HG03060 (cell line): ENCODE measurements around the gene CDC25B.
"Not testable (repeated sequence)": the region's sequence is repeated elsewhere in the genome, so short reads cannot be mapped to it uniquely, and the experiment has no call there.

Experiments
- ATAC-seq: cut with Tn5 transposase; IDR thresholded peaks from one replicate; pipeline ENCODE4 v1.9.1; 2021; ENCODE audit warnings: low read depth, moderate number of reproducible peaks; ENCODE audit not compliant: unreplicated experiment

CDC25B gene

DNA sequence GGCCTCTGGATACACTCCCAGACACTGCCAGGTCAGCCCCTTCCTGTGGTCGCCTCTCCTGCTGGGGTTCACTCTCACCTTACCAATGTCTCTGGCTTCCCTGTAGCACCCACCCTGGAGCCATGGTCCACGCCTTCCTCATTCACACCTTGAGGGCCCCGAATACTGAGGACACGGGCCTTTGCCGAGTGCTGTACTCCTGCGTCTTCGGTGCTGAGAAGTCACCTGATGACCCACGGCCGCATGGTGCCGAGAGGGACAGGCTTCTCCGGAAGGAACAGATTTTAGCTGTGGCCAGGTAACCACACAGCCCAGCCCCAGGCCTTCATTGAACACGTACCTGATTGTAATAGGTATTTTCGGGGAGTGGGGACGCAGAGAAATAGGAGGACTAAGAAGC, 25.9 kb downstream of the CDC25B start:
- no peak for ATAC-seq

DNA sequence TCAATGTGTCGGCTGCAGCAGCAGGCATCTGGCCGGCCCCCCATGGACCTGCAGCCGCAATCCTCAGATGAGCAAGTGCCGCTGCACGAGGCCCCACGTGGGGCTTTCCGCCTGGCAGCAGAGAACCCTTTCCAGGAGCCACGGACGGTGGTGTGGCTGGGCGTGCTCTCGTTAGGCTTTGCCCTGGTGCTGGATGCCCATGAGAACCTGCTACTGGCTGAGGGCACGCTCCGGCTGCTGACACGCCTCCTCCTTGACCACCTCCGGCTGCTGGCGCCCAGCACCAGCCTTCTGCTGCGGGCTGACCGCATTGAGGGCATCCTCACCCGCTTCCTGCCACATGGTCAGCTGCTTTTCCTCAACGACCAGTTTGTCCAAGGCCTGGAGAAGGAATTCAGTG, 27.8 kb downstream of the CDC25B start:
- ATAC-seq = no peak

DNA sequence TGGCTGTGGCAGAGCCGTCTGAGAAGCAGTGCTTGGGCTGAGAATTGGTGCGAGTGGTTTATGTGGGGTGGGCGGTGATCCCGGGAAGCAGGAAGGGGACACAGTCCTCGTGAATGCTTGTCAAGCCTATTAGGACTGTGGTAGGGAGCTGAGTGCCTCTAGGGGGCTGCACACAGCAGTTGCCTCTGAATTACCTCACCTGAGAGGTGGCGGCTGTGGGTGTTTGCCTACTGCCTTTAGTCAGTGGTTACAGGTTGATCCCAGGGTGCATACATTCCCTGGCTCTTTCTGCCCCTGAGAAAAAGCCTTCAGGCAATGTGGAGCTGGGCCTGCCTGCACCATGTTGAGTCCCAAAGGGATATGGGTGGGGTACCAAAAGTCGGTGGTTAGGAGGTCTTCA, 29.4 kb downstream of the CDC25B start:
- ATAC-seq = no peak

DNA sequence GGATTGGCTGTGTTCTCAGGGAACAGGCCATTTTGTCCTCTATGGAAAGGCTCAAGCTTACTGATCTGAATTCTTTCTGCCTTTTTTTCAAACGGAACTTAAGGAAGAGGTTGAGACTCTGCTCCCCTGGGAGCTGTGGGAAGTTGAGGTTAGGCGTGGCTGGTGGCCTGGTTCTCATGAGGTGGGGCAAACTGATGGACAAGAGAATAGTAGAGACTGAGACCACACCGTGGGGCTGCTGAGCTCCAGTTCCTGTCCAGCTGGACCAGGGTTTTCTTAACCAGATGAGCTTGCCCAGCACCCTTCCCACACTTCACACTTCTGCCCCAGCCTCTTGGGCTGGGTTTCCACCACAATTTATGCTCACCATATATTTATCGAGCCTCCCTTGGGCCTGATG, 30.3 kb downstream of the CDC25B start:
- no peak for ATAC-seq

DNA sequence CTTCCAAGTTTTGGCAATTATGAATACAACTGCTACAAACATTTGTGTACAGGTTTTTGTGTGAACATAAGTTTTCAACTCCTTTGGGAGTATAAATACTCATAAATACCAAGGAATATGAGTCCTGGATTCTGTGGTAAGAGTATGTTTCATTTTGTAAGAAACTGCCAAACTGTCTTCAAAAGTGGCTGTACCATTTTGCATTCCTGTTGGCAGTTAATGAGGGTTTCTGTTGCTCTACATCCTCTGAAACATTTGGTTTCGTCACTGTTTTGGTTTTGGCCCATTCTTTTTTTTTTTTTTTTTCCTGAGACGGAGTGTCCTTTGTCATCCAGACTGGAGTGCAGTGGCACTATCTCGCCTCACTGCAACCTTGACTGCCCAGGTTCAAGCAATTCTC, 32.7 kb downstream of the CDC25B start:
- no peak for ATAC-seq

DNA sequence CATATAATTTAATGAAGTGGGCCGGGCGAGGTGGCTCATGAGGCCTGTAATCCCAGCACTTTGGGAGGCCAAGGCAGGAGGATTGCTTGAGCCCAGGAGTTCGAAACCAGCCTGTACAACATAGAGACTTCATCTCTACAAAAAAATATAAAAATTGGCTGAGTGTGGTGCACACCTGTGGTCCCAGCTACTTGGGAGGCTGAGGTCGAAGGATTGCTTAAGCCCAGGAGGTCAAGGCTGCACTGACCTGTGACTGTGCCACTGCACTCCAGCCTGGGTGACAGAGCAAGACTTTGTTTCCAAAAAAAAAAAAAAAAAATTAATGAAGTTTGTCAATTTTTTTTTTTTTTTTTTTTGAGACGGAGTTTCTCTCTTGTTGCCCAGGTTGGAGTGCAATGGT, 33.8 kb downstream of the CDC25B start:
- ATAC-seq = not testable (repeated sequence)

DNA sequence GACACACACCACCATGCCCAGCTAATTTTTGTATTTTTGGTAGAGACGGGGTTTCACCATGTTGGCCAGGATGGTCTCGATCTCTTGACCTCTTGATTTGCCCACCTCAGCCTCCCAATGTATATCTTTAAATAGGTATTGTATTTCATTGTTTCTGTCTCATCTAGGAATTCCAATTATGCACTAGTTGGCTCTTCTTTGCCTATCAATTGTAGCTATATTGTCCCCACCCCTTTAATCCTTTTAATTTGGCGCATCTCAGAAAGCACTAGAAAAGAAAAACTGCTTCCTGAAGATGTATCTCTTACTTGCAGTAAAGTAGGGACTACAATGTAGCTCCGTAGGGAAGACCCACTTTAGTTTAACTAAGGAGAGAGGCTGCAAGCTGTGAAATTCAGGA, 40.0 kb downstream of the CDC25B start:
- ATAC-seq = no peak

DNA sequence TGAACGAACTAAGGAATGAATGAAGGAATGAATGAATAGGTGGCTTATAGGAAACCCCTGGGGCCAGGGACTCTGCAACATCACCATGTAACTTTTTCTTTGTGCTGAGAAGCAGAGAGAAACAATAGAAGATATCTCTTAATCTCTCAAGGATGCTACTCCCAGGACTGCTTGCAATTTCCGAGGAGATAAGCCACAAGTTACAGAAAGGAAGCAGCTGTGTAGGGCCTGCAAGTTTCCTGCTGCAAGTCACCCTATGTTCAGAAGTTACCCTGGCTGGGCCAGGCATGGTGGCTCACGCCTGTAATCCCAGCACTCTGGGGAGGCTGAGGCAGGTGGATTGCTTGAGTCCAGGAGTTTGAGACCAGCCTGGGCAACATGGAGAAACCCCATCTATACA, 43.2 kb downstream of the CDC25B start:
- ATAC-seq = no peak

DNA sequence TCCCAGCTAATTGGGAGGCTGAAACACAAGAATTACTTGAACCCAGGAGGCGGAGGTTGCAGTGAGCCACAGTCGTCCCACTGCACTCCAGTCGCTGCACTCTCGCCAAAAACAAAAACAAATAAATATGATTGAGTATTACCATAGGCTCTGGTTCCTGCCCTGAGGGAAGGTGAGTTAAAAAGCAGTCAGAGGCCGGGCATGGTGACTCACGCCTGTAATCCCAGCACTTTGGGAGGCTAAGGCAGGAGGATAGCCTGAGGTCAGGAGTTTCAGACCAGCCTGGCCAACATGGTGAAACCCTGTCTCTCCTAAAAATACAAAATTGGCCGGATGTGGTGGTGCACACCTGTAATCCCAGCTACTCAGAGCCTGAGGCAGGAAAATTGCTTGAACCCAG, 44.1 kb downstream of the CDC25B start:
- not testable (repeated sequence) for ATAC-seq

DNA sequence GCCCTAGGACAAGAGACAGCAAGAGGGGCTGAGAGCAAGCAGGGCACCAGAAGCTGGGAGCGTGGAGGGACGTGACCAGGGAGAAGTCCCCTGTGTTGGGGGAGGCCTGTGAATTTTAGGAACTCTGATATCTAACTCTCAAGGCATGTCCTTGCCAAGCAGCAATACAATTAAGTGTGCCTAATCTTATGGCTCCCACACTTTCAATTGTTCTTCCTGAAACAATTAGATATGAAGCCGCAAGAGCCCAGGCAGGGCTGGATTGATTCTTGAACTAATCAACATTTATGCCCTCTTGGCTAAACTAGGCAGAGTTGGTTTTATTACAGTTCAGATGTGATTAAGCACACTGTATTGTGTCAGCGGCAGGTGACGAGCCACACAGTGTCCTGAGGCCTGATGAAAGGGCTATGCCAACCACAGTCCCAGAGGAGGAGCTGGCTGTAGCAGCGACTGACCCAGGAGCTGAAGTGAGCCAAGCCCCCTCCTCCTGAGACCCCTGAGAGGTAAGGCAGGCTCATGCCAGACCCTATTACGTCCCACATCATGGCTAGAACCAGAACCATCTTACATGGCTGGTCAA, 46.3 kb downstream of the CDC25B start:
- no peak for ATAC-seq

DNA sequence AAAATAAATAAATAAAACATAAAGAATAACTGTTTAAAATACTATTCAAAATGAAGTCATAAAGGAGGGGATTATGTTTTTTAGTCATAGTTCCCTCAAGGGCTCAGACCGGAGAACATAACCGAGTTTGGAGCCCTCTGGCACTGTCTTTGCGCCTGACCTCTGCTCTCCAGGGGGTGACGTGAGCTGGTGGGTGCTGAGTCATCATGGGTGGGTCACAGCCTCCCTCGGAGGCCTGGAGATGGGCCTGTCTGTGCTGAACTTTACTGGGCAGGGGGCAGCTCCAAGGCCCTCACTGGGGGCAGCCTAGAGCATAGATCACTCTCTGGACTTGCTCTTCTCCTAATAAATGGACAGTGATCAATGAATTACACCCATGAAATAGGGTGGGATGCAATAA, 47.4 kb downstream of the CDC25B start:
- no peak for ATAC-seq

DNA sequence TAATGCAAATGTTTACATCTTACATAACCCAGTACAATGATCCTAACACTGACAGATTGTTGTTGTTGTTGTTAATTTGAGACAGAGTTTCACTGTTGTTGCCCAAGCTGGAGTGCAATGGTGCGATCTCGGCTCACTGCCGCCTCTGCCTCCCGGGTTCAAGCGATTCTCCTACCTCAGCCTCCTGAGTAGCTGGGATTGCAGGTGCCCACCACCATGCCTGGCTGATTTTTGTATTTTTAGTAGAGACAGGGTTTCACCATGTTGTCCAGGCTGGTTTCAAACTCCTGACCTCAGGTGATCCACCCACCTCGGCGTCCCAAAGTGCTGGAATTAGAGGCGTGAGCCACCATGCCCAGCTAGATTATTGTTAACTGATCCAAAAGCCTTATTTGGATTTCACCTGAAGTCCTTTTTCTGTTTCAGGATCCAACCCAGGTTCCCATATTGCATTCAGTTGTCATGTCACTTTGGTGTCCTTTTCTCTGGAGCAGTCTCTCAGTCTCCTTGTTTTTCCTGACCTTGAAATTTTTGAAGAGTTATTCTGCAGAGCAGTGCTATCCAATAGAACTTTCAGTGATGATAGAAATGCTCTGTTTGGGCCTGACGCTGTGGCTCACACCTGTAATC, 48.0 kb downstream of the CDC25B start:
- ATAC-seq = not testable (repeated sequence)

DNA sequence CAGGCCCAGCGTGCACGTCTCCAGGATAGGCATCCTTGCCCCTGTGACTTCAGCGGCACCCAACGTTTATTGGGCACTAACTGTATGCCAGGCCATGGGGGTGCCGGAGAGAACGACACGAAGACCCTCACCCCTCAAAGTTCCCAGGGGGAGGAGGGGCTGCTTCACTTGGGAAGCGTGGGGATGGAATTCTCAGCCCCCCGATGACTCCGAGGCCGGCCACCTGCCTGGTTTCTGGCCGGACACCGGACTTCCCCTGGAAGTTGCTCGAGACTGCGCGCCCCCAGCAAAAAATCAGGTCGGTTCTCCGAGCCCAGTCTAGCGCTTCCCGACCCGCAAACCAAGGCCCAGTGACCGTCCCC, 50.2 kb downstream of the CDC25B start:
- no peak for ATAC-seq

DNA sequence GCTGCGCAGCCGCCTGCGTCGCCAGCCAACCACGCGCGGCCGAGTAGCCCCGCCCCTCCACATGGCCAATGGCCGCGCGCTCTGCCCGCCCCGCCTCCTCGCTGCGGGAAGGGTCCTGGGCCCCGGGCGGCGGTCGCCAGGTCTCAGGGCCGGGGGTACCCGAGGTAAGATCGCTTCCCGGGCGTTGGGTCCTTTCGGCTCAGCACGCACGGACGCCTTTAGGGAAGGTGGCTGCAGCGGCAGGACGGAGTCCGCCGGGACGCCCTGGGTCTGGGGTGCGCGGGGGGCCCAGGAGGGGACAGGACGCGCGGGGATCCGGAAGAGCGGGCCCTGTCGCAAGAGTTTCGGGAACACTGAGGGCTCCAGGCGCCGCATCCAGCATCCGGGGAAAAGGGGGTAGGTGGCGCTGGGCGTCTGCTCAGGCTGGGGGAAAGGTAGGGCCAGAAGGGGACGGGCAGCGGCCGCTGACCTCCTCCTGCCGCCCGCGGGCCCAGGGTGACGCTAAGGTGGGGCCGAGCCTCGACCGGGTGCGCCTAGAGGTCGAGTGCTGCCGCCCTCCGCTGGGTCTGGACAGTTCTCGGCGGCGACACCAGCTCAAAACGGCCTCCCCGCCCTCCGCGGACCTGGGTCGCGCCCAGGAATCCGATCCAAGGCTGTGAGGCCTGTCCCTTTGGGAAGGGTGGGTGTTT, 50.8 kb downstream of the CDC25B start, which contains the start of gene MAVS:
MAVS (plus strand) TSS at position 95 of the 689 bp plus-strand sequence. CDS start 7,791 bp downstream, outside the sequence.
- ATAC-seq = no peak

DNA sequence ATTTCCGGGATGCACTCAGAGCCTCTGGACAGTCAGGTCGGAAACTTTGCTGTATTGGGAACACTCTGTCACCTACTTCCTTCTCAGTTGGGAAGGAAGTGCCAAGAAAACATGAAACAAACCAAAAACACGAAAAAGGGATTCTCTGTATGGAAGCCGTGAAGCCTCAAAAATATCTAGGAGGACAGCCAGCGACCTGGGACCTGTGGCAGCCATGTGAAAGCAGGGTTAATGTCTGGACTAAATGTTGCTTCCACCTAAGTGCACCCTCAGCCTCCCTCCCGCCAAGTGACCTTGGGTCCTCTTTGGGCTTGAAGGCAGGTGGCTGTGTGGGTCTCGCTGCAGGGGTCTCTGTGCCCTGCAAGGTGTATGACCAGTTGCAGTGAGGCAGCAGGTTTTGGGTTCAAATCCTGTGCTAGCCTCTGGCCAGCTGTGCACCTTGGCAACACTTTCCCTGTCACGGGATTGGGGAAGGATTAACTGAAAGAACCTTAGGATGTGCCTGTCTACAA, 51.4 kb downstream of the CDC25B start:
- no peak for ATAC-seq

DNA sequence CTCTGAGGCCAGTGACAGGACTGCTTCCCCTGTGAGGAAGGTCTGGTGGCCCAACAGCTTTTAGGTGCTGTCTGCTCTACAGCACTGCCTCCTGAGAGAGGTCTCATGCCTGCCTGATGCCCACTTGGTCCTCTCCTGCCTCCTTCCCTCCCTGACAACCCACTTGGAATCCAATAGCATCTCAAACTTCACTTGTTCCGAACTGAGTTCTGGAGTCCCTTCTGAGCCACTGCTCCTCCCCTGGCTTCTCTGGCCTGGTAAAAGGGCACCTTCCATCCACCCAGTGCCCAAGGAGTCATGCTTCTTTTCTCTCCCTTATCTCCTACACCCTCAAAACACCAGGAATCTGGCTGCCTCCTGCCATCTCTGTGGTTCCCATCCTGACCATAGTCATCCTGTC, 52.5 kb downstream of the CDC25B start:
- ATAC-seq = no peak

DNA sequence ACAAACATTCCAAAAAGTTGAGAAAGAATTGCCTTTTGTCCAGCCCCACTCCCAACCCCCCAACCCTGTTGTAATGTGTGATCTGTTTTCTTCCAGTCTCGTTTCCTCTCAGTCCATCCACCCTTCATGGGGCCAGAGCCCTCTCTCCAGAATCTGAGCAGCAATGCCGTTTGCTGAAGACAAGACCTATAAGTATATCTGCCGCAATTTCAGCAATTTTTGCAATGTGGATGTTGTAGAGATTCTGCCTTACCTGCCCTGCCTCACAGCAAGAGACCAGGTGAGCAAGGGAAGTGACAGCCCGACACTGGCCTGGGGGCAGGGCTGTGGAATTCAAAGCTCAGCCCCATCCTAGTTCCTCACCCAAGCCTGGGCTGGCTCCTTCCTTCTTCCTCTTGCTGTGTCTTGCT, 58.4 kb downstream of the CDC25B start:
- no peak for ATAC-seq
